MM.1S (cell line): ENCODE data around the gene CRMP1.

ENCODE experiments used
- EZH2 ChIP-seq: fragments of 300-600 bp; sonication (generic); optimal IDR thresholded peaks from 2 replicates; pipeline ENCODE3; 2017; ENCODE audit warnings: low read depth, mild to moderate bottlenecking, antibody characterized with exemption, low read length, mixed read lengths
- EZH2phosphoT487 ChIP-seq: fragments of 300-600 bp; sonication (generic); IDR thresholded peaks from 2 replicates; pipeline ENCODE4 v1.6.1; 2018; ENCODE audit warnings: antibody characterized with exemption, low read length
- TF ChIP-seq, protein P1 (sequence below): fragments of 300-600 bp; sonication (generic); IDR thresholded peaks from 2 replicates; pipeline ENCODE4 v1.5.1; 2016; ENCODE audit warnings: antibody characterized with exemption, low read length, mixed read lengths

DNA sequence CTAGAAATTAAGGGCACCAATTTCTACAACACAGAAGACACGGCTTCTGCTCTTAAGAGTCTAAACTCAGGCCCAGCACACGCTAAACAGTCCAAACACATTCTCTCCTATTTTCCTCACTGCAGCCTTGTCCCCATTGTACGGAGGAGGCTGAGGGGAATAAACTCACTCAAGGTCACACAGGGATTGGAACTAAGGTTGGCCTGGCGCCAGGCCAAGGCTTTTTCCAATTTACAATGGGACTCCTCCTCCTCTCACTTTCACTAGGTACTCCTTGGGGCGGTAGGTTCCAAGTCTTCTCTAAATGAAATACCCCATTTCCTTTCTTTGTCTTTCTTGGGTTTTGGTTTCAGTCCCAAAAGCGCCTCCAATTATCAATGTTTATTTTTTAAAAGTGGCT is 48.7 kb upstream of the CRMP1 start:
- TF ChIP-seq, protein P1, sequence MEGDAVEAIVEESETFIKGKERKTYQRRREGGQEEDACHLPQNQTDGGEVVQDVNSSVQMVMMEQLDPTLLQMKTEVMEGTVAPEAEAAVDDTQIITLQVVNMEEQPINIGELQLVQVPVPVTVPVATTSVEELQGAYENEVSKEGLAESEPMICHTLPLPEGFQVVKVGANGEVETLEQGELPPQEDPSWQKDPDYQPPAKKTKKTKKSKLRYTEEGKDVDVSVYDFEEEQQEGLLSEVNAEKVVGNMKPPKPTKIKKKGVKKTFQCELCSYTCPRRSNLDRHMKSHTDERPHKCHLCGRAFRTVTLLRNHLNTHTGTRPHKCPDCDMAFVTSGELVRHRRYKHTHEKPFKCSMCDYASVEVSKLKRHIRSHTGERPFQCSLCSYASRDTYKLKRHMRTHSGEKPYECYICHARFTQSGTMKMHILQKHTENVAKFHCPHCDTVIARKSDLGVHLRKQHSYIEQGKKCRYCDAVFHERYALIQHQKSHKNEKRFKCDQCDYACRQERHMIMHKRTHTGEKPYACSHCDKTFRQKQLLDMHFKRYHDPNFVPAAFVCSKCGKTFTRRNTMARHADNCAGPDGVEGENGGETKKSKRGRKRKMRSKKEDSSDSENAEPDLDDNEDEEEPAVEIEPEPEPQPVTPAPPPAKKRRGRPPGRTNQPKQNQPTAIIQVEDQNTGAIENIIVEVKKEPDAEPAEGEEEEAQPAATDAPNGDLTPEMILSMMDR, result no peak
- TF ChIP-seq EZH2 (no peak), EZH2phosphoT487 (no peak)
